ENCODE measurements around the gene RGS13.

DNA sequence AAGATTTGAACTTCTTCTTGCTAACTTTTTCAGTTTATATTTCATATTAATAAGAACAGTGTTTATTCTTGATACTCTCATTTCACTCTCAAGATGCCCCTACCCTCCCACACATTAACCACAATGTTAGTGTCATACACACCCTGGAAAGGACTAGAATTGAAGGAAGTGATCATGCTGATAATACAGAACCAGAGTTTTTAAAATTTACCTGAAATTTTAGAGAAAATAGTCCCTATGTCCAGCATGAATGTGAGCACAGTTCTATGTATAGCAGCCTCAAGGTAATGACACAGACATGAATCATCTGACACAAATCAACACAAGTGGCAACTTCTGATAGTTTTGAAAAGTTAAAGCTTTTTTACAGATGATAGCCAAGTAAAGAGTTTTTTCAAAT, 34.4 kb upstream of the RGS13 start:
- TF ChIP-seq CTCF (IDR thresholded peaks at IDR 0.05; ENCODE audit: insufficient read depth, low read depth, low read length) (no peak), EZH2 (IDR thresholded peaks at IDR 0.05; ENCODE audit: insufficient read depth, low read length) (no peak)

Measured in astrocyte (in vitro differentiated cells and primary cell).